ENCODE measurements around the gene PRF1.

DNA sequence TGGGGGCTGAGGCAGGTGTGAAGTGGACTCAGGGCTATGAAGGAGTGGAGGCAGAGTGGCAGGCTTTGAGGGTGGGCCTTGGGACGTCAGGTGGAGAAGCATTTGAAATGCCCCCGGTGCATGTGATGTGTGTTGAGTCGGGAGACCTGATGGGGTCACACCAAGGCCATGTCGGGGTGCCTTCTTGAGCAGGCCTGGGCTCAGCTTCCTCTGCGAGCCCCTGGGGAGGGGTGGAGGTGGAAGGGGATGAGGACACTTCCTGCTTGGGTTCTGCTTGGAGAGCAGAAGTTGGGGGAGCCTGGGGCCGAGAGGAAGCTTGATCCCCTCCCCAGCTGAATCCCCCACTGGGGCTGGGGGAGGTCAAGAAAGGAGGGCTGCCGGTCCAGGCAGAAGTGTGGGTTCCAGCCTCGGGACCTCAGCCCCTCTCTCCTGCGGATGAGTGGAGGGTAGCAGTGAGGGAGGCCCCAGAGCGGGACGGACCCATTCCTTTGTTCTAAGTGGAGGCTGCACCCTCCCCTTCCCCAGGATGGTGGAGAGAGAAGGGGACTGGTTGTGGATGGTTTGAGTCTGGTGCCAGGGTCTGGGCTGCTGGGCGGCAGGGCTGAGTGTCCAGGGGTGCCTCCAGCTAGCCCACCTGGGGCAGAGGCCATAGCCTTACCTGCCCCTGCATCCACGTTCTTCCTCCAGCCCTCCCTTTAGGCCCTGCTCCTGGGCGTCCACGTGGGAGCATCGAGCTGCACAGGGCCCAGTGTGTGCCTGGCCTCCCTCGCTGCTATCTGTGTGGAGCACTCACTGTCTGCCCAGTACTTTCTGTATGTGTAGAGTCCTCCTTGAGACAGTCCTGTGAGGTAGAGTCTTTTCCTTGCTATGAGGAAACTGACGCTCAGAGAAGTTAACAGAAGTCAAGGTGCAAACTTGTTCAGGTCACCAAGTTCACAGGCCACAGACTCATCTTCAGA is 36.7 kb downstream of the PRF1 start:
- TF ChIP-seq, protein P1, sequence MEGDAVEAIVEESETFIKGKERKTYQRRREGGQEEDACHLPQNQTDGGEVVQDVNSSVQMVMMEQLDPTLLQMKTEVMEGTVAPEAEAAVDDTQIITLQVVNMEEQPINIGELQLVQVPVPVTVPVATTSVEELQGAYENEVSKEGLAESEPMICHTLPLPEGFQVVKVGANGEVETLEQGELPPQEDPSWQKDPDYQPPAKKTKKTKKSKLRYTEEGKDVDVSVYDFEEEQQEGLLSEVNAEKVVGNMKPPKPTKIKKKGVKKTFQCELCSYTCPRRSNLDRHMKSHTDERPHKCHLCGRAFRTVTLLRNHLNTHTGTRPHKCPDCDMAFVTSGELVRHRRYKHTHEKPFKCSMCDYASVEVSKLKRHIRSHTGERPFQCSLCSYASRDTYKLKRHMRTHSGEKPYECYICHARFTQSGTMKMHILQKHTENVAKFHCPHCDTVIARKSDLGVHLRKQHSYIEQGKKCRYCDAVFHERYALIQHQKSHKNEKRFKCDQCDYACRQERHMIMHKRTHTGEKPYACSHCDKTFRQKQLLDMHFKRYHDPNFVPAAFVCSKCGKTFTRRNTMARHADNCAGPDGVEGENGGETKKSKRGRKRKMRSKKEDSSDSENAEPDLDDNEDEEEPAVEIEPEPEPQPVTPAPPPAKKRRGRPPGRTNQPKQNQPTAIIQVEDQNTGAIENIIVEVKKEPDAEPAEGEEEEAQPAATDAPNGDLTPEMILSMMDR (conservative IDR thresholded peaks at IDR 0.05 in 1 of 2, IDR thresholded peaks at IDR 0.05 in 1 of 2; ENCODE audit: low read depth in 1 of 2, low read length in 2 of 2): no peak
- TF ChIP-seq EZH2 (IDR thresholded peaks at IDR 0.05; ENCODE audit: low read length, missing control alignments): no peak
